PC-9 (cell line): ENCODE measurements around the gene CUX1. TPM values are rescaled to one million over a fixed set of nuclear protein-coding genes. Genes with fewer than 3 reads are reported as not detected.
"Not testable (repeated sequence)": the region's sequence is repeated elsewhere in the genome, so short reads cannot be mapped to it uniquely, and the experiment has no call there.

Source experiments
- BruUV-seq: library from RNA; stranded (reverse); fragments of 400-500 nt; replicated peaks from 2 replicates; lab custom pipeline; 2021; lab: Mats Ljungman, UMichigan
- CTCF ChIA-PET: fragments of 300-600 bp; sonication (Branson Sonifier 250); formaldehyde crosslinking; loops from one replicate; lab custom pipeline; 2022; ENCODE audit warnings: antibody characterized with exemption; lab: Charles Lee
- POLR2A ChIA-PET: fragments of 300-600 bp; sonication (Branson Sonifier 250); formaldehyde crosslinking; loops from one replicate; lab custom pipeline; 2022; ENCODE audit warnings: antibody characterized with exemption; ENCODE audit not compliant: unreplicated experiment; lab: Charles Lee
- DNase-seq, 2 experiments: peaks; one replicate each; pipeline versions ENCODE4 v3.0.0 to v3.0.0-alpha.2; 2015 to 2022; ENCODE audit warnings: mixed read lengths in 1 of 2
- H2AFZ ChIP-seq: fragments of 200-600 bp; sonication (generic); 2 replicates; pipeline ENCODE4 v1.8.1; 2017; ENCODE audit warnings: antibody characterized with exemption
- H3F3A ChIP-seq: fragments of 200-600 bp; sonication (generic); 2 replicates; pipeline ENCODE4 v1.8.1; 2017; ENCODE audit warnings: antibody characterized with exemption, mild to moderate bottlenecking, low read depth; ENCODE audit not compliant: insufficient read depth
- H3K27ac ChIP-seq: fragments of 200-600 bp; sonication (generic); 2 replicates; pipeline ENCODE4 v1.6.1; 2016; ENCODE audit warnings: mixed run types
- H3K27me3 ChIP-seq: fragments of 200-600 bp; sonication (generic); 2 replicates; pipeline ENCODE4 v1.6.1; 2016; ENCODE audit warnings: low read depth, mixed run types; ENCODE audit not compliant: insufficient read depth
- H3K36me3 ChIP-seq: fragments of 200-600 bp; sonication (generic); 2 replicates; pipeline ENCODE4 v1.6.1; 2016; ENCODE audit warnings: low read depth, mixed run types
- H3K4me1 ChIP-seq: fragments of 200-600 bp; sonication (generic); replicated peaks from 2 replicates; pipeline ENCODE4 v1.6.1; 2016; ENCODE audit warnings: mixed run types; ENCODE audit not compliant: insufficient read depth
- H3K4me2 ChIP-seq: fragments of 200-600 bp; sonication (generic); 2 replicates; pipeline ENCODE4 v1.6.1; 2017; ENCODE audit warnings: mixed run types
- H3K4me3 ChIP-seq: fragments of 200-600 bp; sonication (generic); 2 replicates; pipeline ENCODE4 v1.6.1; 2016; ENCODE audit warnings: mixed run types
- H3K79me2 ChIP-seq: fragments of 200-600 bp; sonication (generic); 2 replicates; pipeline ENCODE4 v1.6.1; 2017; ENCODE audit warnings: low read depth, mixed run types
- H3K9me2 ChIP-seq: fragments of 200-600 bp; sonication (generic); 2 replicates; pipeline ENCODE4 v1.8.1; 2017; ENCODE audit warnings: mild to moderate bottlenecking; ENCODE audit not compliant: insufficient read depth
- H3K9me3 ChIP-seq: fragments of 200-600 bp; sonication (generic); 2 replicates; pipeline ENCODE4 v1.8.1; 2016; ENCODE audit warnings: low read depth; ENCODE audit not compliant: insufficient read depth
- H4K20me1 ChIP-seq: fragments of 200-600 bp; sonication (generic); 2 replicates; pipeline ENCODE4 v1.8.1; 2017; ENCODE audit not compliant: insufficient read depth
- EZH2 ChIP-seq: fragments of 200-600 bp; sonication (generic); IDR thresholded peaks from 2 replicates; pipeline ENCODE4 v1.8.0; 2017; ENCODE audit warnings: antibody characterized with exemption, low read depth
- intact Hi-C: fragments of 100-400 bp; cut with micrococcal nuclease; formaldehyde crosslinking; loops from one replicate; pipeline ENCODE4 v1.10.0; 2022; ENCODE audit not compliant: unreplicated experiment
- total RNA-seq: library from RNA; stranded (reverse); gene quantifications from 2 replicates; pipeline ENCODE4 v1.2.3, GENCODE V29; 2021
- TF ChIP-seq, protein P1 (sequence below): fragments of 200-600 bp; sonication (generic); conservative IDR thresholded peaks from 2 replicates; pipeline ENCODE4 v1.6.1; 2017; ENCODE audit warnings: mixed run types, antibody characterized with exemption, mild to moderate bottlenecking, moderate library complexity

CUX1 gene
- total RNA-seq, 1 experiment from 2014 or later = 83.3 TPM

- no TSS peak for BruUV-seq
- Histone ChIP-seq H3K79me2 (peaks cover 43% of the 10 kb centered on the region), H3K27me3 (no peaks in the 10 kb centered on the region), H3K4me2 (no peak overlapping the region), H3K9me2 (no peaks in the 10 kb centered on the region), H3K4me3 (no peak overlapping the region), H3F3A (no peaks in the 10 kb centered on the region), H4K20me1 (peaks cover 11% of the 10 kb centered on the region; the same call in 1 of the 2 replicates), H2AFZ (no peak overlapping the region), H3K9me3 (peaks cover 7% of the 10 kb centered on the region), H3K36me3 (no peaks in the 10 kb centered on the region; the same call in 1 of the 2 replicates), H3K27ac (no peak overlapping the region), H3K4me1 (no peaks in the 10 kb centered on the region)
- intact Hi-C loops = no loop called here
- no peak for DNase-seq
- POLR2A ChIA-PET = no interaction called here
- CTCF ChIA-PET = no interaction called here
- TF ChIP-seq, protein P1, sequence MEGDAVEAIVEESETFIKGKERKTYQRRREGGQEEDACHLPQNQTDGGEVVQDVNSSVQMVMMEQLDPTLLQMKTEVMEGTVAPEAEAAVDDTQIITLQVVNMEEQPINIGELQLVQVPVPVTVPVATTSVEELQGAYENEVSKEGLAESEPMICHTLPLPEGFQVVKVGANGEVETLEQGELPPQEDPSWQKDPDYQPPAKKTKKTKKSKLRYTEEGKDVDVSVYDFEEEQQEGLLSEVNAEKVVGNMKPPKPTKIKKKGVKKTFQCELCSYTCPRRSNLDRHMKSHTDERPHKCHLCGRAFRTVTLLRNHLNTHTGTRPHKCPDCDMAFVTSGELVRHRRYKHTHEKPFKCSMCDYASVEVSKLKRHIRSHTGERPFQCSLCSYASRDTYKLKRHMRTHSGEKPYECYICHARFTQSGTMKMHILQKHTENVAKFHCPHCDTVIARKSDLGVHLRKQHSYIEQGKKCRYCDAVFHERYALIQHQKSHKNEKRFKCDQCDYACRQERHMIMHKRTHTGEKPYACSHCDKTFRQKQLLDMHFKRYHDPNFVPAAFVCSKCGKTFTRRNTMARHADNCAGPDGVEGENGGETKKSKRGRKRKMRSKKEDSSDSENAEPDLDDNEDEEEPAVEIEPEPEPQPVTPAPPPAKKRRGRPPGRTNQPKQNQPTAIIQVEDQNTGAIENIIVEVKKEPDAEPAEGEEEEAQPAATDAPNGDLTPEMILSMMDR = no peak
- no peak for TF ChIP-seq EZH2
Observed at GRCh38 chr7:101845974-101846373, 28.5 kb downstream of the CUX1 start.

DNA sequence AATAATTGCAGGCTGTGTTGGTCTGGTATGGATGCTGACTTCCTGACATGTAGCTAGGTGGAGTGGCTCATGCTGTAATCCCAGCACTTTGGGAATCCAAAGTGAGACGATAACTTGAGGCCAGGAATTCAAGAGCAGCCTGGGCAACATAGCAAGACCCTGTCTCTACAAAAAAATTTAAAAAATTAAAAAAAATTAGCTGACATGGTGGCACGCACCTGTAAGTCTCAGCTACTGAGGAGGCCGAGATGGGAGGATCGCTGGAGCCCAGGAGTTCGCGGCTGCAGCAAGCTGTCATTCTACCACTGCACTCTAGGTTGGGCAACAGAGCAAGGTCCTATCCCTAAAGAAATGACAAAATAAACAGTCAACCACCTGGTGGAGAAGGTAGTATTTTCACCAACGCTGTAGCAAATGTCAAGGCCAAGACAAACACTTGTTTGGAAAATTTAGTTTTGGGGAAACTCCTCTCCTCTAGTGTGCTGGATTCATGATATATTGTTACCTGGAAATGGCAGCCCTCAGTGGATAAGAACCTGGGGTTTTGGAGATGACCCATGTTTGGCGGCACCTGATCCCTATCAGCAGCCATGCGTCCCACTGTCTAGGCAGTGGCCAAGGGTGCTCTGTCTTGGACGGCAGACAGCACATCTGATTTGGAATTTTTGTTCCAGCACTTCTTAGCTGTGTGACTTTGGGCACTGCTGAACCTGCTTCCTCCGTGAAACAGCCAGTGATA, 29.5 kb downstream of the CUX1 start:
- Histone ChIP-seq H3K9me3 (peaks cover 7% of the 10 kb centered on the region), H3F3A (no peaks in the 10 kb centered on the region), H3K79me2 (peaks cover 50% of the 10 kb centered on the region), H3K27ac (no peak overlapping the region), H3K4me1 (no peaks in the 10 kb centered on the region), H4K20me1 (peaks cover 8% of the 10 kb centered on the region; the same call in 1 of the 2 replicates), H2AFZ (no peak overlapping the region), H3K36me3 (no peaks in the 10 kb centered on the region; the same call in 1 of the 2 replicates), H3K27me3 (no peaks in the 10 kb centered on the region), H3K4me3 (no peak overlapping the region), H3K4me2 (no peak overlapping the region), H3K9me2 (no peaks in the 10 kb centered on the region)
- BruUV-seq = no TSS peak
- CTCF ChIA-PET = no interaction called here
- POLR2A ChIA-PET = no interaction called here
- intact Hi-C loops = no loop called here
- no peak for TF ChIP-seq EZH2
- TF ChIP-seq, protein P1 = no peak
- DNase-seq = no peak

- peaks cover 56% of the 10 kb centered on the region for H3K79me2 ChIP-seq
- TF ChIP-seq, protein P1 = no peak
- no peak for TF ChIP-seq EZH2
- peaks cover 8% of the 10 kb centered on the region for H4K20me1 ChIP-seq
Observed at GRCh38 chr7:101848208-101848951, 31.0 kb downstream of the CUX1 start.

GRCh38 chr7:101849314-101849713, 31.9 kb downstream of the CUX1 start:
- H3K4me1 ChIP-seq, H3K27ac ChIP-seq, H4K20me1 ChIP-seq, H3K27me3 ChIP-seq, H3F3A ChIP-seq, H2AFZ ChIP-seq, H3K36me3 ChIP-seq, BruUV-seq, intact Hi-C loops, H3K4me3 ChIP-seq, H3K4me2 ChIP-seq, H3K9me2 ChIP-seq, H3K9me3 ChIP-seq, POLR2A ChIA-PET, DNase-seq: not testable (repeated sequence)
- peaks cover 52% of the 10 kb centered on the region for H3K79me2 ChIP-seq
- CTCF ChIA-PET = interaction anchor here (0.7 kb wide), 1 partner anchor 245 kb away, joined by 12 read pairs; no protein-coding TSS in a partner anchor

More at GRCh38 chr7:101848208-101848951, 31.0 kb downstream of the CUX1 start:
- Histone ChIP-seq H3F3A (no peaks in the 10 kb centered on the region), H3K27me3 (no peaks in the 10 kb centered on the region), H2AFZ (no peak overlapping the region), H3K9me2 (no peaks in the 10 kb centered on the region), H3K4me2 (no peak overlapping the region), H3K27ac (no peak overlapping the region), H3K4me1 (no peaks in the 10 kb centered on the region), H3K4me3 (no peak overlapping the region), H3K36me3 (no peaks in the 10 kb centered on the region; the same call in 1 of the 2 replicates), H3K9me3 (peaks cover 7% of the 10 kb centered on the region)
- ChIA-PET CTCF (no interaction called here), POLR2A (no interaction called here)
- intact Hi-C loops = no loop called here
- no TSS peak for BruUV-seq
- no peak for DNase-seq

GRCh38 chr7:101852364-101852763, 34.9 kb downstream of the CUX1 start:
- H3K36me3 ChIP-seq, H3K4me3 ChIP-seq, H3K27me3 ChIP-seq, CTCF ChIA-PET, H3K4me2 ChIP-seq, H3K9me2 ChIP-seq, H4K20me1 ChIP-seq, H3K27ac ChIP-seq, DNase-seq, BruUV-seq, H3K9me3 ChIP-seq, H2AFZ ChIP-seq, POLR2A ChIA-PET: not testable (repeated sequence)
- Histone ChIP-seq H3K79me2 (peaks cover 48% of the 10 kb centered on the region), H3F3A (peaks cover 17% of the 10 kb centered on the region), H3K4me1 (peaks cover 16% of the 10 kb centered on the region)
- intact Hi-C loops = loop anchor here (10.0 kb wide), 3 partner anchors 152 to 382 kb away; no protein-coding TSS in a partner anchor
